ENCODE results near the gene HMX2. TPM values are rescaled to one million over a fixed set of nuclear protein-coding genes. Genes with fewer than 3 reads are reported as not detected.
A peak's percentile ranks its signal among the peaks of the same experiment; 100 is the strongest.

Gene HMX2
- total and polyA plus RNA-seq, 8 donors: not detected

DNA sequence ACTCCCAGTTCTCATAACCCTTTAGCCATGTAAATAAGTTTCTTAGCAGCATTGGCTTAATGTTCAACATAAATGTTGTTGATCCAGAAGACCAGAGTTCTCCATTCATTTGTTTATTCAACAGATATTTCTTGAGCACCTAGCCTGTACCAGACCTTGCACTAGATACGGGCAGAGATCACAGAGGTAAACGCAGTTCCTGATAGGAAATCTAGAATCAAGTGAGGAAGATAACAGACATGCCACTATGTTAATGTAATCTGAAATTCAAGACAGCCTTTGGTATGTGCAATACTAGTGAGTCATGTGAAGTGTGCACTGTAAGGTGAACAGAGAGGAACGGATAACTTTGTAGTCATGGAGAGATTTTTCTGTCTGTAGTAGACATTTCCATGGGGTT, 9.3 kb downstream of the HMX2 start:
- H3K4me3 ChIP-seq: no peak overlapping the region
- peaks cover 11 to 44% (median 30%) of the 10 kb centered on the region in 4 donors for H3K4me1 ChIP-seq
- WGBS, 5 donors: 38 to 59% (median 50%) methylated on average over 3 of the region's 3 CpGs
- H3K9me3 ChIP-seq: no peaks in the 10 kb centered on the region
- H3K36me3 ChIP-seq: peaks cover 11 to 57% (median 51%) of the 10 kb centered on the region in 4 donors
- intact Hi-C loops (cut with DNase I; ENCODE audit: low total_unique reads): no loop called here
- H3K27ac ChIP-seq: no peak overlapping the region
- H3K27me3 ChIP-seq: peaks cover 0 to 15% (median 8%) of the 10 kb centered on the region in 3 donors
- no peak for TF ChIP-seq POLR2AphosphoS5 (IDR thresholded peaks at IDR 0.05)
- no peak for TF ChIP-seq POLR2A (IDR thresholded peaks at IDR 0.05)
- TF ChIP-seq, protein P1, sequence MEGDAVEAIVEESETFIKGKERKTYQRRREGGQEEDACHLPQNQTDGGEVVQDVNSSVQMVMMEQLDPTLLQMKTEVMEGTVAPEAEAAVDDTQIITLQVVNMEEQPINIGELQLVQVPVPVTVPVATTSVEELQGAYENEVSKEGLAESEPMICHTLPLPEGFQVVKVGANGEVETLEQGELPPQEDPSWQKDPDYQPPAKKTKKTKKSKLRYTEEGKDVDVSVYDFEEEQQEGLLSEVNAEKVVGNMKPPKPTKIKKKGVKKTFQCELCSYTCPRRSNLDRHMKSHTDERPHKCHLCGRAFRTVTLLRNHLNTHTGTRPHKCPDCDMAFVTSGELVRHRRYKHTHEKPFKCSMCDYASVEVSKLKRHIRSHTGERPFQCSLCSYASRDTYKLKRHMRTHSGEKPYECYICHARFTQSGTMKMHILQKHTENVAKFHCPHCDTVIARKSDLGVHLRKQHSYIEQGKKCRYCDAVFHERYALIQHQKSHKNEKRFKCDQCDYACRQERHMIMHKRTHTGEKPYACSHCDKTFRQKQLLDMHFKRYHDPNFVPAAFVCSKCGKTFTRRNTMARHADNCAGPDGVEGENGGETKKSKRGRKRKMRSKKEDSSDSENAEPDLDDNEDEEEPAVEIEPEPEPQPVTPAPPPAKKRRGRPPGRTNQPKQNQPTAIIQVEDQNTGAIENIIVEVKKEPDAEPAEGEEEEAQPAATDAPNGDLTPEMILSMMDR (IDR thresholded peaks at IDR 0.05): no peak
- TF ChIP-seq EP300 (IDR thresholded peaks at IDR 0.05): no peak
- no peak for DNase-seq

DNA sequence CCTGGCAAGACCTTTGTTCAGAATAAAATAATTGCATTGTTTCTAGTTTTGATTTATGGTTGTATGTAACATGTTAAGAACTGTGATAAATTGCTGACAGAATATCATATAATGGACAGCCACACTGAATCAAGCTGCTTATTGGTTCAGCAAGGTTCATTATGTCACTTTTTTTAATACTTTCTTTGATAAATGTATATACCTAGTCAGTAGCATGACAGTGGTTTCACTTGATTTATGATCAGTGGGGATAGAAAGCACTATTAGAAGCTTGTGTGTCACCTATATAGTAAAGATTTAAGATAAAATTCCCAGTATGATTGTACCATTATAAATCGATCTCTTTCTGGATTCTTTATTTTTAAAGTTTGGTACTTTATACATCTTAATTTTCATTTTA, 10.7 kb downstream of the HMX2 start:
- peaks cover 0 to under 1% (median 0%) of the 10 kb centered on the region in 3 donors for H3K27me3 ChIP-seq
- peaks cover 14 to 72% (median 66%) of the 10 kb centered on the region in 4 donors for H3K36me3 ChIP-seq
- DNase-seq: no peak
- TF ChIP-seq POLR2AphosphoS5 (IDR thresholded peaks at IDR 0.05) (no peak), POLR2A (IDR thresholded peaks at IDR 0.05) (no peak), EP300 (IDR thresholded peaks at IDR 0.05) (no peak)
- TF ChIP-seq, protein P1 (IDR thresholded peaks at IDR 0.05): no peak
- peaks cover 11 to 44% (median 28%) of the 10 kb centered on the region in 4 donors for H3K4me1 ChIP-seq
- no peak overlapping the region for H3K4me3 ChIP-seq
- intact Hi-C loops (cut with DNase I; ENCODE audit: low total_unique reads): no loop called here
- H3K27ac ChIP-seq: no peak overlapping the region
- 80 to 93% (median 90%) methylated on average over 1 of the region's 1 CpG for WGBS, 5 donors
- no peaks in the 10 kb centered on the region for H3K9me3 ChIP-seq

DNA sequence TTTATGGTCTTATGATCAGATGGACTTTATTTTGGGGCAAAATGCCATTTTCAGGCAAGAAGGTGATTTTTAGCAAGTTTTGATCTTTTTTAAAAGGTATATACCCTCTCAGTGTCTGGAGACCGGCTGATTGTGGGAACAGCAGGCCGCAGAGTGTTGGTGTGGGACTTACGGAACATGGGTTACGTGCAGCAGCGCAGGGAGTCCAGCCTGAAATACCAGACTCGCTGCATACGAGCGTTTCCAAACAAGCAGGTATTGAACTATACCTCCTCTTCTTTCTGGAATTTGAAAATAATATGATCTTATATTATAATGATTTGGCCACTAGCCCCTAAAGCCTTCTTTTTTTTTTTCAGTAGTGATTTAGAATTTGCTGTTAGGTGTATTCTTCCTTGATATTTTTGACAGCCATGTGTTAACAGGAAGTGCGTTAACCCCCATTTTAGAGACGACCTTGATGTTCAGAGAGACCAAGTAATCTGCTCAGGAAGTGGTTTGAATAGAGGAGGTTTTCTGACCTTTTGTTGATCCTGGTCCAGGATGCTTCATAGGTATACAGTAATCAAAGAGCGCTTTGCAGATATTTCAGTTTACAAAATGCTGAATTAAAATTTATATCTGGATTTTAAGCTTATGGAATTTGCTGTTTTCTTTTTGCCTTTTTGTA, 12.5 kb downstream of the HMX2 start:
- TF ChIP-seq, protein P1 (IDR thresholded peaks at IDR 0.05): no peak
- TF ChIP-seq POLR2A (IDR thresholded peaks at IDR 0.05) (no peak), EP300 (IDR thresholded peaks at IDR 0.05) (no peak), POLR2AphosphoS5 (IDR thresholded peaks at IDR 0.05) (no peak)
- peaks cover 27 to 90% (median 83%) of the 10 kb centered on the region in 4 donors for H3K36me3 ChIP-seq
- H3K27me3 ChIP-seq: no peaks in the 10 kb centered on the region
- no peak overlapping the region for H3K27ac ChIP-seq
- H3K9me3 ChIP-seq: no peaks in the 10 kb centered on the region
- H3K4me3 ChIP-seq: no peak overlapping the region
- peak in 1 of 2 donors; percentile 35 for DNase-seq
- 82 to 86% (median 85%) methylated on average over 11 of the region's 11 CpGs for WGBS, 5 donors
- peaks cover 5 to 37% (median 19%) of the 10 kb centered on the region in 4 donors for H3K4me1 ChIP-seq
- intact Hi-C loops (cut with DNase I; ENCODE audit: low total_unique reads): no loop called here

DNA sequence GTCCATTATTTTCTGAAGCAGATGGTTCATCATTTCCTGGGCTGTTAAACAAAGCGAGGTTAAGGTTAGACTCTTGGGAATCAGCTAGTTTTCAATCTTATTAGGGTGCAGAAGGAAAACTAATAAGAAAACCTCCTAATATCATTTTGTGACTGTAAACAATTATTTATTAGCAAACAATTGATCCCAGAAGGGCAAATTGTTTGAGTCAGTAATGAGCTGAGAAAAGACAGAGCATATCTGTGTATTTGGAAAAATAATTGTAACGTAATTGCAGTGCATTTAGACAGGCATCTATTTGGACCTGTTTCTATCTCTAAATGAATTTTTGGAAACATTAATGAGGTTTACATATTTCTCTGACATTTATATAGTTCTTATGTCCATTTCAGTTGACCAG, 16.4 kb downstream of the HMX2 start:
- DNase-seq: no peak
- peaks cover 31 to 93% (median 91%) of the 10 kb centered on the region in 4 donors for H3K36me3 ChIP-seq
- 87 to 98% (median 96%) methylated on average over 2 of the region's 2 CpGs for WGBS, 5 donors
- H3K9me3 ChIP-seq: no peaks in the 10 kb centered on the region
- no peaks in the 10 kb centered on the region for H3K27me3 ChIP-seq
- H3K4me1 ChIP-seq: no peaks in the 10 kb centered on the region
- intact Hi-C loops (cut with DNase I; ENCODE audit: low total_unique reads): no loop called here
- H3K27ac ChIP-seq: no peak overlapping the region
- no peak overlapping the region for H3K4me3 ChIP-seq
- TF ChIP-seq, protein P1 (IDR thresholded peaks at IDR 0.05): no peak
- no peak for TF ChIP-seq POLR2A (IDR thresholded peaks at IDR 0.05)
- no peak for TF ChIP-seq POLR2AphosphoS5 (IDR thresholded peaks at IDR 0.05)
- TF ChIP-seq EP300 (IDR thresholded peaks at IDR 0.05): no peak

Data from stomach (tissue), 9 donors.